Stimulated activated CD8-positive, alpha-beta memory T cell treated with anti-CD3 and anti-CD28 coated beads, Interleukin-15, amount 100 ng/mL, for 1 hour (primary cell): ENCODE measurements around the gene C5orf24.
"Not testable (repeated sequence)": the region's sequence is repeated elsewhere in the genome, so short reads cannot be mapped to it uniquely, and the experiment has no call there.

Experiments used
- DNase-seq: peaks from one replicate; pipeline ENCODE4 v3.0.0-alpha.2; 2020; ENCODE audit warnings: low read depth

Gene C5orf24

DNA sequence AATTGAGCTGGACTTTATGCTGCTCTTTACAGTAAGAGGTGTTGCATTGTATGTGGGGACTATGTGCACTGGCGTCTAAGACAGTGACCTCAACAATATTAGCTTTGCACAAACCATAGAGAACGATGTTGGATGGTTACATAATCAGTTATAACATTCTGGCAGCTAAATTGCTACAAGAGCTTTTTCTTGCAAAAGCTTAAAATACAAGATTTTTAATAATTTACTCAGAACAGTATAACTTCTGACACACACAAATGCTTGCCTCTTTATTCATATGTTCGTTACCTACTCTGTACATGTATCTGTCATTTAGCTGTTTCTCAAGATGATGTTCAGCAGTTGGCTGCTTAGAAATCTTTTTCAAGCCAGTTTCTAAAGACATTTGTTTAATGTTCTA lies 11.6 kb downstream of the C5orf24 start:
- no peak for DNase-seq

DNA sequence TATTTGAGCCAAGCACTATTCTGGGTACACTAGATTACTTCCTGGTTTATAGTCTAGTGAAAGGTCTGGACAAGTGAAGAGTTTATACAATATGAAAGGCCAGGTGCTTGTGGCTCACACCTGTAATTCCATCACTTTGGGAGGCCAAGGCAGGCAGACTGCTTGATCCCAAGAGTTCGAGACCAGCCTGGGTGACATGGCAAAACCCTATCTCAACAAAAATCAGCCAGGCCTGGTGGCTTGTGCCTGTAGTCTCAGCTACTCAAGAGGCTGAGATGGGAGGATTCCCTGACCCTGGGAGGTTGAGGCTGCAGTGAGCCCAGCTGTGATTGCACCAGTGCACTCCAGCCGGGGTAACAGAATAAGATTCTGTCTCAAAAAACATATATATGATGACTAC lies 18.9 kb downstream of the C5orf24 start:
- DNase-seq, result no peak

DNA sequence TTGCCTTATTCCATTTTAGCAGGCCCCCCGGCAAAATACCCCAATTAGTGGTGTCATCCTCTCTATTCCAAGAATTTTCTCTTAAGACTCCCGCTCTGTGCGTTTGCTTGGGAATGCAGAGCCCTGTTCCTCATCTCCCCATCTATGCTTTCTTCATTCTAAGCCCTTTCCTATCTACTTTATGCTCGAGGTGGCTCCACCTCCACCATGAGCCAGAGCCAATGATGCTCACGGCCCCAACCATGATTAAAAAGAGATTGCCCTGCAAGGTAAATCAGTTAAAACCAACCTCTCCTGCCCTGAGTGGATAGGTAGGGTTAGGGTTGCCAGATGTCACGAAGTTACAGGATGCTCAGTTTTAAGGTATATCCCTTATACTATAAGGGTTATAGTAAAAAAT lies 27.7 kb downstream of the C5orf24 start:
- DNase-seq, result no peak

DNA sequence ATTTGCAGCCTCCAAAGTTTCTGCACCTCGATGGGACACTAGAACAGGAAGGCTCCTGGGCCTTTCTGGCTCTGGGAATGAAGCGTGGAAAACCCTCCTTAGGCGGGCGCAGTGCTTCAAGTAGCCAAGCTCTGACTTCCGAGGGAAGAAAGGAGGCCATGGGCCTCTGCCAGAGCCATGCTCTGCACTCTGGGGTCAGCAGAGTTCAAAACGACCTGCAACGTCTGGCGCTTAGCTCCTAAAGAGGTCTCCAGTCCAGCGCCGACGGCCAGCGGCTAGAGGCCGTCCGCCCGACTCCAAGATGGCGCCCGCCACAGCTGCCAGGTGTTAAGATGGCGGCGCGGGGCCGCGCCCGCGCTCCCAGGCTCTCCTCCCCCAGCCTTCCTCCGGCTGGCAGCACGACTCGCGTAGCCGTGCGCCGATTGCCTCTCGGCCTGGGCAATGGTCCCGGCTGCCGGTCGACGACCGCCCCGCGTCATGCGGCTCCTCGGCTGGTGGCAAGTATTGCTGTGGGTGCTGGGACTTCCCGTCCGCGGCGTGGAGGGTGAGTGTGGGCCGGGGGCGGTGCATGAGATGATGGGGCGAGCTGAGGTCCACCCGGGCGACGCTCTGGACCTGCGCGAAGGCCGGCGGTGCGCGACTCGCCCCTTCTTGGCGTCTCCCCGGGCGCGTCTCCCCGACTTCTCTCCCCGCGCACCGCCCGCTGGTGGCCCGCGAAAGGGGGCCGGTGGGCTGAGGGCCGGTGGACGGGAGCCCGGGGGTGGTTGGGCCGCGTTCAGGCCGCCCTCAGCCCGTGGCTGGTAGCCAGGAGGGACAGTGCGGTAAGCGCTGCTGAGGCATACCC lies 28.4 kb downstream of the C5orf24 start, which contains the start of gene TXNDC15:
Gene TXNDC15 (plus strand): TSS at position 385 of the 844 bp plus-strand sequence. CDS start 57 bp downstream, at position 442.
- DNase-seq, result peak; percentile 55

DNA sequence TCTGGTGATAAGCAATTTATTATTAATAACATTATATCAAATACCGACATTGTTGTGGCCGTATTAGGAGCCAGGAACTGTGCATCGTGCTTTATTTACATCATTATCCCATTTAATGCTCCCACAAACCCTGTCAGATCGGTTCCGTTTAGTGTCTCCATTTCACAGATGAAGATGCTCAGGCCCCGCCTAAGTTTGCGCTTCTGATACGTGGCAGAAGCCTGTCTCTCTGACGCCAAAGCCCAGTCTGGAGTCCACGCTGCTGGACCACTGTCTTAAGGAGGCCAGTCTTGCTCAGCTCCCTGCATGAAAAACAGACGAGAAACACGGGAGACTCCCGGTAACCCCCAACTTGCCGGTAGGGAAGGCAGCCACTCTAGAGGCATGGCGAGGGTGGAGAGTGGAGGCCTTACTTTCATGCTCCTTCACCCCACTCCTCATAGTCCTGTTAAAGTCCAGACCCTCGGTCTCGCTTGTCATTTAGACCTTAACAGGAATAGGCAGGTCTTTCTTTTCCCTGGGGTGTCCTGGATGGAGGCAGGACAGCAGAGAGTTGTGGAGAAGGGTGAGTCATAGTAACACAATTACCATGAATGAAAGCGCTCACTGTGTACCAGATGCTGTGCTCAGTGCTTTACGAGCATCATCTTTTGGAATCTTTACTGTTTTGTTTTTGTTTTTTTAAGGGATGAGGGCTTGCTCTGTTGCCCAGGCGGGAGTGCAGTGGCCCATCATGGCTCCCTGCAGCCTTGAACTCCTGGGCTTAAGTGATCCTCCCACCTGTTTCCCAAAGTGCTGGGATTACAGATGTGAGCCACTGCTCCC lies 29.3 kb downstream of the C5orf24 start:
- DNase-seq, result no peak

DNA sequence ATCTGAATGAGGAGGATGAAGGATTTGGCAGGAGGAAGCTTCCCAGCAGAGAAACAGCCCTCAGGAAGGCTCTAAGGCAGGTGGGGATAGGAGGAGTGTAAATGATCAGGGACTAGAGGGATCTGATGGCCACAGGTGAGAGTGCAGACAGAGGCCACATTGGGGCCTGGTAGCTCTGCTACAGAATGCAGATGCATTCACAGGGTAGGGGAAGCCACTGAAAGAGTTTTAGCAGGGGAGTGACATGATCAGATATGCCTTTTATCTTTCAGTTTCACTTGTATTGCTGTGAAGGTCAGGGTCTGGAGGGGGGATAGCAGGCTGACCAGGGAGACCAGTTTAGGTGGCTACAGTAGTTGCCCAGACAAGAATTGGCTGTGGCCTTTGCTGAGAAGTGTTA lies 31.4 kb downstream of the C5orf24 start:
- no peak for DNase-seq

DNA sequence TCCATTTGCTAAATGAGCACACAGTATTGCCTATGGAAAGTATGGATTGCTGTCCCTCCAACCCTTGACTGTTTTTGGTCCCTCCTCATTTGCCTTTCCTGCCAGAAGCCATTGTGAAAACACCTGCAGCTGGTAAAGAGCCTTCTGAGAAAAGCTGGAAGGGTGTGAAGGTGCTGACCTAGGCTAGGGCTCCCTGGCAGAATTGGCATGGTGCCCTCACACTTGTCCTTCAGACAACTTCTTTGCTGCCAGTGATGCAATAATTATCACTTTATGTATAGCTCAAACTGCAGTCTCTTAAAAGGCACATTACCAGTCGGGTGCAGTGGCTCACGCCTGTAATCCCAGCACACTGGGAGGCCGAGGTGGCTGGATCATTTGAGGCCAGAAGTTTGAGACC lies 32.6 kb downstream of the C5orf24 start:
- no peak for DNase-seq

DNA sequence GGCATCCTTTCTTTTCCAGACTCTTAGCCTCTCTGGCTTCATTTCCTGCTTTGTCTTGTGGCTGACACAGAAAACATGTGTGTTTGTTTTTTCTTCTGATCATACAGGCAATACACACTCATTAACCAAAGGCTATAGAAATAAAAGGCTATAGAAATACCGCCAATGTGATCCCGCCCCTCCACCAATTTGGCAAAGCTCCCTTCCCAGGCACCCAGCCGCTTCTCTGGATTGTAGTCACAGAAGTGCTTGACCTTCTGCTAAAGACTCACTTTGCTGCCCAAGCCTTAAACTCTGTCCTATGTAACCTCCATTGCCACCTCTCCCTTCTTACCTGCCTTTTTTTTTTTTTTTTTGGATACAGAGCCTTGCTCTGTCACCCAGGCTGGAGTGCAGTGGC lies 33.7 kb downstream of the C5orf24 start:
- DNase-seq, result no peak

DNA sequence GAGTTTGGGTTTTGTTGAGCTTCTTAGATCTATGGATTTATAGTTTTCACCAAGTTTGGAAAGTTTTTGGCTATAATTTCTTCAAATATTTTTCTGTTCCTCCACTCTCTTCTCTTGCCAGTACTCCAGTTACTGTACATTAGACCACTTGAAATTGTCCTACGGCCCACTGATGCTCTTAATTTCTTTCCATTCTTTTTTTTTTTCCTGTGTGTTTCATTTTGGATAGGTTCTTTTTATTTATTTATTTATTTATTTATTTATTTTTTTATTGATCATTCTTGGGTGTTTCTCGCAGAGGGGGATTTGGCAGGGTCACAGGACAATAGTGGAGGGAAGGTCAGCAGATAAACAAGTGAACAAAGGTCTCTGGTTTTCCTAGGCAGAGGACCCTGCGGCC lies 35.2 kb downstream of the C5orf24 start:
- DNase-seq, result not testable (repeated sequence)

DNA sequence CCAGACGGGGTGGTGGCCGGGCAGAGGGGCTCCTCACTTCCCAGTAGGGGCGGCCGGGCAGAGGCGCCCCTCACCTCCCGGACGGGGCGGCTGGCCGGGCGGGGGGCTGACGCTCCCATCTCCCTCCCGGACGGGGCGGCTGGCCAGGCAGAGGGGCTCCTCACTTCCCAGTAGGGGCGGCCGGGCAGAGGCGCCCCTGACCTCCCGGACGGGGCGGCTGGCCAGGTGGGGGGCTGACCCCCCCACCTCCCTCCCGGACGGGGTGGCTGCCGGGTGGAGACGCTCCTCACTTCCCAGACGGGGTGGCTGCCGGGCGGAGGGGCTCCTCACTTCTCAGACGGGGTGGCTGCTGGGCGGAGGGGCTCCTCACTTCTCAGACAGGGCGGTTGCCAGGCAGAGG lies 35.9 kb downstream of the C5orf24 start:
- not testable (repeated sequence) for DNase-seq

DNA sequence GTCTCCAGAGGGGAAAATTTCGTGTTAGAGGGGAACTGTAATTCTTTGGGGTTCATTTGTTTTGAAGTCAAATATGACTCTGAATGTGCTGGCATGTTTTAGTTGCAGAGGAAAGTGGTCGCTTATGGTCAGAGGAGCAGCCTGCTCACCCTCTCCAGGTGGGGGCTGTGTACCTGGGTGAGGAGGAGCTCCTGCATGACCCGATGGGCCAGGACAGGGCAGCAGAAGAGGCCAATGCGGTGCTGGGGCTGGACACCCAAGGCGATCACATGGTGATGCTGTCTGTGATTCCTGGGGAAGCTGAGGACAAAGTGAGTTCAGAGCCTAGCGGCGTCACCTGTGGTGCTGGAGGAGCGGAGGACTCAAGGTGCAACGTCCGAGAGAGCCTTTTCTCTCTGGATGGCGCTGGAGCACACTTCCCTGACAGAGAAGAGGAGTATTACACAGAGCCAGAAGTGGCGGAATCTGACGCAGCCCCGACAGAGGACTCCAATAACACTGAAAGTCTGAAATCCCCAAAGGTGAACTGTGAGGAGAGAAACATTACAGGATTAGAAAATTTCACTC lies 41.9 kb downstream of the C5orf24 start:
- DNase-seq, result no peak

DNA sequence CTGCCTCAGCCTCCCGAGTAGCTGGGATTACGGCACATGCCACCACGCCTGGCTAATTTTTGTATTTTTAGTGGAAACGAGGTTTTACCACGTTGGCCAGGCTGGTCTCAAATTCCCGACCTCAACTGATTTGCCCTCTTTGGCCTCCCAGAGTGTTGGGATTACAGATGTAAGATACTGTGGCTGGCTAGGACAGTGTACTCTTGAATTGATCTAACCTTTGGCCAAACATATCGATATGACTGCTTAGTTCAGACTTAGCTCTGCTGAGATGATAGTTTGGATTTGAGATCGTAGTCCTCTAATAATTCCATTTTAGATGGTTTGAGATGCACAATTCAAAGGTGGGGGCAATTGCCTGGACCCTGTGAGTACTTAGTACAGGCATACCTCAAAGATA lies 43.6 kb downstream of the C5orf24 start:
- DNase-seq, result no peak

DNA sequence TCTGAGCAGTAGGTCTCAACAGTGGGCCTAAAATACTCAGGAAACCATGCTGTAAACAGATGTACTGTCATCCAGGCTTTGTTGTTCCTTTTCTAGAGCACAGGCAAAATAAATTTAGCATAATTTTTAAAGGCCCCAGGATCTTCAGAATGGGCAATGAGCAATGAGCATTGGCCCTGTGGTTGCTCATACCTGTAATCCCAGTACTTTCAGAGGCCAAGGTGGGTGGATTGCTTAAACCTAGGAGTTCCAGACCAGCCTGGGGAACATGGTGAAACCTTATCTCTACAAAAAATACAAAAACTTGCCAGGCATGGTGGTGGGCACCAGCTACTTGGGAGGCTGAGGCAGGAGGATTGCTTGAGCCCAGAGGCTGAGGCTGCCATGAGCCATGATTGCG lies 45.7 kb downstream of the C5orf24 start:
- no peak for DNase-seq

DNA sequence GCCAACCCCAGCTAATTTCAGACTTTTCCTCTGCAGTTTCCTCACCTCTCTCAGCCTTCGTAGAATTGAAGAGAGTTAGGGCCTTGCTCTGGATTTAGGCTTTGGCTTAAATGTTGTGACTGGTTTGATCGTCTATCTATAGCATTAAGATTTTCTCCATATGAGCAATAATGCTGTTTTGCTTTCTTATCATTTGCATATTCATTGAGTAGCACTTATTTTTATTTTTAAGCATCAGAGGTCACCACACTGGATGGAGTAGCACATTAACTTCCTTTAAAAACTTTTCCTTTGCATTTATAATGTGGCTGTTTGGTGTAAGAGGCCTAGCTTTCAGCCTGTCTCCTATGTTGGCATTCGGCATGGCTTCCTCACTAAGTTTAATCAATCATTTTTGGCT lies 46.5 kb downstream of the C5orf24 start:
- no peak for DNase-seq

DNA sequence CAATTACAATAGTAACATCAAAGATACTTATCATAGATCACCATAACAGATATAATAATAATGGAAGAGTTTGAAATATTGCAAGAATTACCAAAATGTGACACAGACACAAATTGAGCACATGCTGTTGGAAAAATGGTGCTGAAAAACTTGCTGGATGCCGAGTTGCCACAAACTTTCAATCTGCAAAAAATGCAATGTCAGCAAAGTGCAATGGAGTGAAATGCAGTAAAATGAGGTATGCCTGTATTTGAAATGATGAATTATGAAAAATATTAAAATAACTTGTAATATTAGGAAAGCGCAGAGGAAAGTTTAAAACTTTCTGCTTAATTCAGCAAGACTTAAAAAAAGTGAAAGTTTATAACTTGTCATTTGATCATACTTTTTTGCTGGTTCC lies 47.2 kb downstream of the C5orf24 start:
- no peak for DNase-seq

DNA sequence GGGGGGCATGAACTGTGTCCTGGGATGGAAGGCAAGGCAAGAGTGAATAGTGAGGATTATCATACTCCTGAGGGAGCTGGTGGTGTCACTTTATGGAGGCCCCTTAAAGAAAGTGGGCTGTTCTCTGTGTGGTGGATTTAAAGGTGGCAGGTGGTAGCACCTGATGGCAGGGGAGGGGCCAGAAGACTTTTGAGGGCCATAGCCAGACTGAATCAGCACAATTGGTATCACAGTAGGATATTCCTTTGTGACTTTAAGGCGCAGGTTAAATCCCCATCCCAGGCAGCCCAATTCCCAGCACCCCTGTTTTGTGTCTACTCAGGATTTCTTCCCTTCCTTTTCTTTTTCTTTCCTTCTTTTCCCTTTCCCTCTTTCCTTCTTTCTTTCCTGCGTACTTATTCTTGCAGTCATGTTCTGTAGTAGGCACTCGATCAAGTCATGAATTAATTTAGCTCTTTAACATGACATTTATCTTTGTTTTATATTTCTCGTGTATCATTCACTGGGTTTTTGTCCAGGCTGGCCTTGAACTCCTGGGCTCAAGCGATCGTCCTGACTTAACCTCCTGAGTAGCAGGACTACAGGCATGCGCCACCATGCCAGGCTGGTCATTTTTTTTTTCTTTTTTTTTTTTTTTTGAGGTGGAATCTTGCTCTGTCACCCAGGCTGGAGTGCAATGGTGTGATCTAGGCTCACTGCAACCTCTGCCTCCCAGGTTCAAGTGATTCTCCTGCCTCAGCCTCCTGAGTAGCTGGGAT lies 48.2 kb downstream of the C5orf24 start:
- no peak for DNase-seq

DNA sequence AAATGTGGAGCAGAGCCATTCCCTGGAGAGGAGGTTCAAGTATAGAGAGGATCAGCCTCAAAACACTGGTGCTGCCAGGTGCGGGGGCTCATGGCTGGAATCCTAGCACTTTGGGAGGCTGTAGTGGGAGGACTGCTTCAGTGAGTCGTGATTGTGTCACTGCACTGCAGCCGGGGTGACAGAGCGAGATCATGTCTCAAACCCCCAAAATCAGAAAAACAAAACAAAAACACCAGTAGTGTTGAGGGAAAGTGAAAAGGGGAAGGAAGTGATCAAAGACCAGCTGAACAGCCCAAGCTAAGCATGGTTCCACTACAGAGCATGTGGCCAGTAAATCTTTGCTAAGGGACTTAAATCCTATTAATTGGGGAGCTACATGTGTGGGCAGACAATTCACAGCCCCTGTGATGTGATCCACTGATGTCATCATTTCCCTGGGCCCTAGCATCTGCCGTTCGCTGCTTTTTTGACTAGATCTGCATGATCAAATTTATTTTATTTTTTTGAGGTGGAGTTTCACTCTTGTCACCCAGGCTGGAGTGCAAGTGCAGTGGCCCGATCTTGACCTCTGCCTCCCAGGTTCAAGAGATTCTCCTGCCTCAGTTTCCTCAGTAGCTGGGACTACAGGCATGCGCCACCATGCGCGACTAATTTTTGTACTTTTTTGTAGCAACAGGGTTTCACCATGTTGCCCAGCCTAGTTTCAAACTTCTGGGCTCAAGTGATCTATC lies 56.5 kb downstream of the C5orf24 start:
- DNase-seq, result no peak

DNA sequence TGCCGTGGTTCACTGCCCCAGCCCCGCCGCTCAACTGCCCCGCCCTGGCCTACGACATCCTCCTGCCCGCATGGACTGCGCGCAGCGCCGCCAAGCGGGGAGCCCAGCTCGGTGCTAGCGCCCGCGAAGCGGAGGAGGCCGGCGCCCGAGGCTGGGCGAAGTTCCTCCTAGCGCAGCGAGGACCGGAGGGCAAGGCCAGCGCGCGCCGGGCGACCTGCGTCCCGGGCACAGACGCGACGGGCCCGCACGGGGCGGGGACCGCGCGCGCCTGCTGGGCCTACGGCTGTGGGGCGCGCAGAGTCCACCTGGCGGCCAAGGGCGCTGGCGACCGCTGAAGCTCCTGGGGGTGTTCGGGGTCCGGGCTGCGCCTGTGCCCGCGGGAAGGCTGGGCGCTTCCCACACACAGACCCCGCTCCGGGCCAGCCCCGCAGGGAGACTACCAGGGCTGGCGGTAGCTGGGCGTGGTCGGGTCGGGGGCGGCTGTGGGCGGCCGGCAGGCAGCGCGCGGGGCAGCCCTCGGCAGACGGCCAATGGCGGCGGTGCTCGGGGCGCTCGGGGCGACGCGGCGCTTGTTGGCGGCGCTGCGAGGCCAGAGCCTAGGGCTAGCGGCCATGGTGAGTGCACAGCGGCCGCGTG lies 59.0 kb downstream of the C5orf24 start, which contains the start of gene PCBD2:
Gene PCBD2 (plus strand): TSS at position 522 of the 636 bp plus-strand sequence. CDS start 9 bp downstream, at position 531.
- peak; percentile 82 for DNase-seq

DNA sequence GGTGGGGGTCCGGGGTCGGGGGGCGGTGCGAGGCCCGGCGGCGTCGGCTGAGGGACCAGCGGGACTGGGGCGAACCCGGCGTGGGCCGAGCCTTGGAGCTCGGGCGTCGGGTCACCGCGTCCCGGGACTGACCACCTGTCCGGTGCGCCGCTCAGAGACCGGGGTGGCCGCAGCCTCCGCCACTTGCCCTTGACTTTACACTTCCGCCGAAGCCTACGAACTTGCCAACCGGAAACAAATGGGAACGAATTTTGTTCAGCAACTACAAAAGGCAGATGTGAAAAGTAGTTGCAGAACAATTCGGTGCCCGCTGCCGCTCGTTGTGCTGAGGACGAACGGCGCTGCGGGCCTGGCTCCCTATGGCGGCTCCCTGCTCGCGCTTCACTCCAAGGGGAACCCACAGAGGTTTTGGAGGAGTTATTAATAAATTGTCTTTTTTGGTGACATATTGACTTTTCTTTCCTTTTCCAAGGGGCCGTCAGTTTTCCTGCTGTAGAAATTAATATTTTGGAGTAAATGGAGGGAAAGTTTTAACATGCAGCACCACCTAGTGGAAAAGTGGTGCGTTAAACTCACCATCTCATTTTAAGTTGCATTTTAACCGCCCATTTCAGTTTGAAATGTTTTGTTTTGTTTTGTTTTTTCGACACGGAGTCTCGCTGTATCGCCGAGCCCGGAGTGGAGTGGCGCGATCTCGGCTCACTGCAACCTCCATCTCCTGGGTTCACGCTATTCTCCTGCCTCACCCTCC lies 59.7 kb downstream of the C5orf24 start:
- peak; percentile 18 for DNase-seq

DNA sequence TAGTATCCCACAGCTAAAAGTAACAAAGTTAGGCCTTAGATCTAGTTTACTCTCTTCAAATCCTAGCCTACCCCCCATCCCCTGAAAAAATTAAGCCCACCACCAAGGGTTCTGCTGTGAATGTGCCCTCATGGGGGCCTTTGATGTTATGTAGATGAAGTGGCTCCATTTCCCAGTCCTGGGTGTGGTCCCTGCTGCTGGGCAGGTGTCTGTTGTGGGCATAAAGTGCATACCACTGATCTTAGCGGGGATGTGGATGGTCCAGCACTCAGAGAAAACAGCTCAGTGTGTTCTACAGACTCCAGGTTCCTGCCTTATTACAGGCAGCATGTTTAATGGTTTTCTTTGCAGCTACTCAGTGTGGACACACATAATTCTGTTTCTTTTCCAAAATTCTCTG lies 61.0 kb downstream of the C5orf24 start:
- DNase-seq, result no peak
